Measurements from ENCODE around the gene SERBP1. TPM values are rescaled to one million over a fixed set of nuclear protein-coding genes. Genes with fewer than 3 reads are reported as not detected.
A peak's percentile ranks its signal among the peaks of the same experiment; 100 is the strongest.

Gene SERBP1
- total RNA-seq, 1 donor from 2014 or later = 265 TPM

DNA sequence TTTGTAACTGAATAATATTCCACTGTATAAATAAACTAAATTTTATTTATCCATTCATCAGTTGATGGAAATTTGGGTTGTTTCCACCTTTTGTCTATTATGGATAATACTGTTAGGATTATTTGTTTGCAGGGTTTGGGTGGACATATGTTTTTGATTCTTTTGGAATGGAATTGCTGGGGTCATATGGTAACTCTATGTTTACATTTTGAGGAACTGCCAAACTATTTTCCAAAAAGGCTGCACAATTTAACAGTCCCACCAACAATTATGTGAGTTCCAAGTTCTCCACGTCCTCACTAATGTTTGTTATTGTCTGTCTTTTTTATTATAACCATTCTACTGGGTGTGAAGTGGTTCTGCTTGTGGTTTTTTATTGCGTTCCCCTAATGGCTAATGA is 4.3 kb upstream of the SERBP1 start:
- Mint-ChIP-seq H3K4me3 (ENCODE audit: low read depth) (no peak overlapping the region), H3K27me3 (no peaks in the 10 kb centered on the region), H3K27ac (no peak overlapping the region), H3K36me3 (ENCODE audit: insufficient read depth) (peaks cover 2% of the 10 kb centered on the region), H3K4me1 (ENCODE audit: low read depth) (peaks cover 11% of the 10 kb centered on the region), H3K9me3 (ENCODE audit: low read depth) (no peaks in the 10 kb centered on the region)
- DNase-seq (ENCODE audit: low spot score, unreplicated experiment) = no peak
- TF ChIP-seq, protein P1, sequence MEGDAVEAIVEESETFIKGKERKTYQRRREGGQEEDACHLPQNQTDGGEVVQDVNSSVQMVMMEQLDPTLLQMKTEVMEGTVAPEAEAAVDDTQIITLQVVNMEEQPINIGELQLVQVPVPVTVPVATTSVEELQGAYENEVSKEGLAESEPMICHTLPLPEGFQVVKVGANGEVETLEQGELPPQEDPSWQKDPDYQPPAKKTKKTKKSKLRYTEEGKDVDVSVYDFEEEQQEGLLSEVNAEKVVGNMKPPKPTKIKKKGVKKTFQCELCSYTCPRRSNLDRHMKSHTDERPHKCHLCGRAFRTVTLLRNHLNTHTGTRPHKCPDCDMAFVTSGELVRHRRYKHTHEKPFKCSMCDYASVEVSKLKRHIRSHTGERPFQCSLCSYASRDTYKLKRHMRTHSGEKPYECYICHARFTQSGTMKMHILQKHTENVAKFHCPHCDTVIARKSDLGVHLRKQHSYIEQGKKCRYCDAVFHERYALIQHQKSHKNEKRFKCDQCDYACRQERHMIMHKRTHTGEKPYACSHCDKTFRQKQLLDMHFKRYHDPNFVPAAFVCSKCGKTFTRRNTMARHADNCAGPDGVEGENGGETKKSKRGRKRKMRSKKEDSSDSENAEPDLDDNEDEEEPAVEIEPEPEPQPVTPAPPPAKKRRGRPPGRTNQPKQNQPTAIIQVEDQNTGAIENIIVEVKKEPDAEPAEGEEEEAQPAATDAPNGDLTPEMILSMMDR (IDR thresholded peaks at IDR 0.05; ENCODE audit: unreplicated experiment) = no peak

DNA sequence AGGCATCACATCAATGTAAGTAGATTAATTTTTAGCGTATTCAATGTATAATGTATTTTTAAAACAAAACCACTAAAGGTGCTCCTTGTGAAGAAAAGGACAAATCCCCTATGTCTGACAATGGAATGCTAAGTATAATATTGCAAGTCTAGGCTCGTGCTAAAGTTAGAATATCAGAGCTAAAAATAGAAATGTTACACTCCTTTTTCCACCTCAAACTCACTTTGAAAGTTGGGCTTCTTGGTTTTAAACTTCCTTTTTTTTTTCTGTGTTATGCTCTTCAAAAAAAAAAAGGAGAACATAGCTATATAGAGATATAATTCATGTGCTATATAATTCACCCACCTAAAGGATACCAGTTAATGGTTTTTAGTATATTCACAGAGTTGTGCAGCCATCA is 3.6 kb upstream of the SERBP1 start:
- peaks cover 6% of the 10 kb centered on the region for H3K36me3 Mint-ChIP-seq (ENCODE audit: insufficient read depth)
- peaks cover 11% of the 10 kb centered on the region for H3K4me1 Mint-ChIP-seq (ENCODE audit: low read depth)
- no peak overlapping the region for H3K4me3 Mint-ChIP-seq (ENCODE audit: low read depth)
- TF ChIP-seq, protein P1 (IDR thresholded peaks at IDR 0.05; ENCODE audit: unreplicated experiment) = no peak
- H3K27ac Mint-ChIP-seq = no peak overlapping the region
- H3K9me3 Mint-ChIP-seq (ENCODE audit: low read depth) = no peaks in the 10 kb centered on the region
- no peak for DNase-seq (ENCODE audit: low spot score, unreplicated experiment)
- no peaks in the 10 kb centered on the region for H3K27me3 Mint-ChIP-seq

DNA sequence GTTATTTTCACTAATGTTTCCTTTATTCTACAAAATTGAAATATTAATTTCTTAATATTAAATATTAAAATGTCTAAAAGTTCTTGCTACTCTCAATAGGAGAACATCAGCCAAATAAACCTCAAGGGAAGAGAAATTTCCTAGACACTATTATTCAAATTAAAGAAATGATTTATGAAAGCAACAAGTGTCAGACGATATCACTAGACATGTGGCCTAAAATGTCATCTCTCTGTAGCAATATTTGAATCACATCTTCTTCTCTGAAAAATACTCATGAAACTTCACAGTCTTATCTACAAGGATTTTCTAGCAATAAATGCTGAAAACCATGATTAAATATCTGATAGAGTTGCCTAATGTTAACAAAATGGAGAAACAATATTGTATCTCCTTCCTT is 2.5 kb upstream of the SERBP1 start:
- no peak overlapping the region for H3K4me3 Mint-ChIP-seq (ENCODE audit: low read depth)

DNA sequence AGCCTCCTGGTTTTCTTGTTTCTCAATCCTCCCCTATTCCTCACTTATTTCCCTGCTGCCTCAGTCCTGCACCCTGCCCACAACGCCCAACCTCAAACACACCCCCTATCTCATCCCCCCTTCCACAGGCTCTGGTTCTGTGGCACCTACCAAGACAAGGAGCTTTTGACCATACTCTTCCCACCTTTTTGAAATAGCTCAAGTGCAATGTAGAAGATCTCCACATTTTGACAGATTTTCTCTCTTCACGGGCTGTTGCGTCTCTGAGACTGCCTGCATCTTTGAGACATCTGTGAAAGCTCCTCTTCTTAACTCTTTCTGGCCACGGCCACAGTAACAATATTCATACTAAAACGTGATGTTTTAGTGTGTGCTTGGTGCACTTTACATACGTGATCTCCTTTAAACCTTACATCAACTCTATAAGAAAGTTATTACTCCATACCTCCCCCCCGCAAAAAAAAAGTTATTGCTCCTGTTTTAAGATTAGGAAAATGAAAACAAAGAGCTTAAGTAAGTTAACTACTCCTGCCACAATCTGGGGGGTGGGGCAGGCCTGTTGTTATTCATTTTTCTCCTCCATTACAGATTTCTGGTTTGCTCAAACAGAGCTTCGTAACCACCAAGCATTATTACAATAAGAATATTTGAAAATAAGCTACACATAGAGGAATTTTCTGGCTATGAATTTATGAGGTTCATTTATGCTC is 1.8 kb upstream of the SERBP1 start:
- Mint-ChIP-seq H3K4me1 (ENCODE audit: low read depth) (peaks cover 21% of the 10 kb centered on the region), H3K9me3 (ENCODE audit: low read depth) (no peaks in the 10 kb centered on the region), H3K36me3 (ENCODE audit: insufficient read depth) (peaks cover 7% of the 10 kb centered on the region), H3K4me3 (ENCODE audit: low read depth) (peak overlapping the region; percentile 86), H3K27me3 (no peaks in the 10 kb centered on the region), H3K27ac (peak overlapping the region; percentile 59)
- DNase-seq (ENCODE audit: low spot score, unreplicated experiment) = no peak
- TF ChIP-seq, protein P1 (IDR thresholded peaks at IDR 0.05; ENCODE audit: unreplicated experiment) = no peak

More for the DNA sequence above, 2.5 kb upstream of the SERBP1 start:
- peaks cover 7% of the 10 kb centered on the region for H3K36me3 Mint-ChIP-seq (ENCODE audit: insufficient read depth)
- DNase-seq (ENCODE audit: low spot score, unreplicated experiment) = no peak
- H3K9me3 Mint-ChIP-seq (ENCODE audit: low read depth) = no peaks in the 10 kb centered on the region
- H3K27me3 Mint-ChIP-seq = no peaks in the 10 kb centered on the region
- no peak overlapping the region for H3K27ac Mint-ChIP-seq
- TF ChIP-seq, protein P1 (IDR thresholded peaks at IDR 0.05; ENCODE audit: unreplicated experiment) = no peak
- peaks cover 14% of the 10 kb centered on the region for H3K4me1 Mint-ChIP-seq (ENCODE audit: low read depth)

DNA sequence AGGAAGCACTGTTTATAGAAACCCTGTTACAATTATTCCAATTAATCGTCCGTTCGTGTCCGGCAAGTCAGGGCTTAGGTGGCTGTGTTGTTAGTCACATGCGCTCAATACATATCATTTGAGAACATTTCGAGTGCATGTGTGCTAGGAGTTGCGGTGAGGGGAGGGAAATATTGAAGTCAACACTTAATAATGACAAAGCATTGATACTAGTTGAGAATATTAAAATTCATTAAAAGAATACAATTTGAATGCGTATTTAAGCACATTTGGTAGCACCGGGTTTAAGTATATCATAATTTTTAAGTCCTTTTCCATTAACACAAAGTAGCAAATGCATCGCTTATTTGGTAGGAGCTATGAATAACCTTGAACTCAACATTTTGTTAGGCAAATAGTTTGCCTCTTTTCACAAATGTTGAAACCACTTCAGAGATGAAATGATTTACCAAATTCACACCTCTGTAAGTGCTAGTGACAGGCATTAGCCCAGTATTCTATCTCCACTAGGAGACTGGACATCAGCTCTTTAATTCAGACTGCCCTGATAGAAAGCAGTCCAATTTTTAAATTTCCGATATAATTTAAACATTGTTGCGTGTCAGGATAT is 1.1 kb upstream of the SERBP1 start:
- H3K4me1 Mint-ChIP-seq (ENCODE audit: low read depth) = peaks cover 25% of the 10 kb centered on the region

More for the DNA sequence above, 1.1 kb upstream of the SERBP1 start:
- Mint-ChIP-seq H3K9me3 (ENCODE audit: low read depth) (no peaks in the 10 kb centered on the region), H3K27ac (peak overlapping the region; percentile 96), H3K36me3 (ENCODE audit: insufficient read depth) (peaks cover 7% of the 10 kb centered on the region), H3K27me3 (no peaks in the 10 kb centered on the region), H3K4me3 (ENCODE audit: low read depth) (peak overlapping the region; percentile 86)
- TF ChIP-seq, protein P1 (IDR thresholded peaks at IDR 0.05; ENCODE audit: unreplicated experiment) = no peak
- no peak for DNase-seq (ENCODE audit: low spot score, unreplicated experiment)

All from progenitor cell of endocrine pancreas (in vitro differentiated cells).